Naive thymus-derived CD8-positive, alpha-beta T cell (primary cell): ENCODE data around the gene RAN. TPM values are rescaled to one million over a fixed set of nuclear protein-coding genes. Genes with fewer than 3 reads are reported as not detected.

Experiments
- ATAC-seq, 2 donors: fragments of 150-1000 bp; cut with Tn5 transposase in 1 of 2; sonication (Bioruptor Pico), chemical (Tn5 transposase) in 1 of 2; 1 replicate in 1 of 2; 2 replicates in 1 of 2; pipeline ENCODE4 v1.10.0; 2021; ENCODE audit warnings: mild to moderate bottlenecking in 2 of 2, moderate library complexity in 2 of 2
- POLR2A ChIA-PET: fragments of 350-600 bp; sonication (Branson Sonifier 250); formaldehyde crosslinking; loops from one replicate; lab custom pipeline; 2021; ENCODE audit warnings: antibody characterized with exemption; lab: Charles Lee
- DNase-seq, 10 donors: peaks; one replicate each; pipeline versions ENCODE4 v3.0.0 to v3.0.0-alpha.2; 2020 to 2022
- H3K27ac Mint-ChIP-seq, 10 donors: one replicate each; pipeline ENCODE4 v1.8.0; 2020 to 2022; ENCODE audit warnings: mild to moderate bottlenecking in 10 of 10, mixed read lengths in 10 of 10, moderate library complexity in 4 of 10, inconsistent platforms in 1 of 10
- H3K27me3 Mint-ChIP-seq, 5 donors: one replicate each; pipeline ENCODE4 v1.8.0; 2021 to 2022; ENCODE audit warnings: mixed read lengths in 5 of 5
- H3K36me3 Mint-ChIP-seq, 3 donors: one replicate each; pipeline ENCODE4 v1.8.0; 2020 to 2022; ENCODE audit warnings: mixed read lengths in 3 of 3, mild to moderate bottlenecking in 2 of 3, inconsistent platforms in 1 of 3
- H3K4me1 Mint-ChIP-seq, 4 donors: one replicate each; pipeline ENCODE4 v1.8.0; 2021 to 2022; ENCODE audit warnings: mixed read lengths in 4 of 4
- H3K4me3 Mint-ChIP-seq, 10 donors: one replicate each; pipeline ENCODE4 v1.8.0; 2020 to 2022; ENCODE audit warnings: mild to moderate bottlenecking in 10 of 10, mixed read lengths in 10 of 10, moderate library complexity in 6 of 10, inconsistent platforms in 1 of 10
- H3K9me3 Mint-ChIP-seq, 9 donors: one replicate each; pipeline ENCODE4 v1.8.0; 2020 to 2022; ENCODE audit warnings: mixed read lengths in 9 of 9, mild to moderate bottlenecking in 3 of 9, inconsistent platforms in 1 of 9, moderate library complexity in 1 of 9
- polyA plus RNA-seq, 3 donors: library from polyadenylated mRNA; unstranded; fragments of 300-500 nt; fragmentation: Illumina TruSeq; gene quantifications; one replicate each; pipeline ENCODE4 v1.2.3, GENCODE V29; 2021
- total RNA-seq, 8 experiments: library from RNA in 2 of 8; stranded (reverse) in 2 of 8; gene quantifications; one replicate each; pipeline ENCODE4 v1.2.3 and lab custom pipeline; 2021 to 2026

RAN gene
- total and polyA plus RNA-seq, 5 experiments from 2014 or later = 325 to 578 (median 522) TPM

GRCh38 chr12:130924966-130925665 is 53.2 kb downstream of the RAN start:
- DNase-seq (no peak), ATAC-seq (no peak)
- Mint-ChIP-seq H3K4me1 (no peaks in the 10 kb centered on the region), H3K27ac (no peak overlapping the region), H3K4me3 (no peak overlapping the region), H3K36me3 (no peaks in the 10 kb centered on the region), H3K27me3 (peaks cover 17 to 71% (median 41%) of the 10 kb centered on the region in 5 donors), H3K9me3 (peaks cover 0 to 4% (median 0%) of the 10 kb centered on the region in 9 donors)
- POLR2A ChIA-PET = no interaction called here

- ATAC-seq (no peak), DNase-seq (no peak)
- H3K4me3 Mint-ChIP-seq = no peak overlapping the region
- H3K4me1 Mint-ChIP-seq = no peaks in the 10 kb centered on the region
- H3K27ac Mint-ChIP-seq = no peak overlapping the region
- POLR2A ChIA-PET = no interaction called here
- H3K9me3 Mint-ChIP-seq = peaks cover 0 to 4% (median 0%) of the 10 kb centered on the region in 9 donors
- H3K36me3 Mint-ChIP-seq = no peaks in the 10 kb centered on the region
- H3K27me3 Mint-ChIP-seq = peaks cover 15 to 66% (median 37%) of the 10 kb centered on the region in 5 donors
These were observed 53.8 kb downstream of the RAN start for GRCh38 chr12:130925666-130926015.

Other genes with a start within 250 kb of the RAN start
- not detected for gene RIMBP2, start 155.8 kb upstream of the RAN start, total RNA-seq
- not detected for gene RIMBP2, start 155.8 kb upstream of the RAN start, polyA plus RNA-seq
- gene STX2, start 32.8 kb upstream of the RAN start, total RNA-seq = 10 to 100 TPM; 29.4 to 29.9 TPM
- 1 to 10 TPM; 6.7 to 9.3 (median 9.2) TPM for gene STX2, start 32.8 kb upstream of the RAN start, polyA plus RNA-seq
- under 1 TPM; 0.34 to 0.36 TPM for gene ADGRD1, start 81.8 kb downstream of the RAN start, total RNA-seq
- under 1 TPM in 1 of 3 donors, not detected in 2; 0.20 TPM for gene ADGRD1, start 81.8 kb downstream of the RAN start, polyA plus RNA-seq